Measurements from ENCODE around the gene CEACAM19. TPM values are rescaled to one million over a fixed set of nuclear protein-coding genes. Genes with fewer than 3 reads are reported as not detected.
A peak's percentile ranks its signal among the peaks of the same experiment; 100 is the strongest.

The CEACAM19 gene
- total RNA-seq, 2 experiments from 2014 or later: not detected

- intact Hi-C loops (cut with micrococcal nuclease; ENCODE audit: unreplicated experiment): no loop called here
- H3K9me2 ChIP-seq (ENCODE audit: insufficient read depth, low read length): no peaks in the 10 kb centered on the region
- H3K36me3 ChIP-seq (ENCODE audit: insufficient read depth, low read length): no peaks in the 10 kb centered on the region
- peaks cover 50% of the 10 kb centered on the region for H3K4me1 ChIP-seq (ENCODE audit: insufficient read depth, low read length, poor library complexity, severe bottlenecking)
- no TSS peak for BruUV-seq (replicated peaks)
- TF ChIP-seq EZH2phosphoT487 (IDR thresholded peaks at IDR 0.05; ENCODE audit: borderline replicate concordance, low read depth, low read length) (no peak), CTCF (conservative IDR thresholded peaks at IDR 0.05; ENCODE audit: low read length) (no peak)
- no peaks in the 10 kb centered on the region for H4K20me1 ChIP-seq (ENCODE audit: insufficient read depth, low read length)
- ChIA-PET POLR2A (no interaction called here), CTCF (ENCODE audit: unreplicated experiment) (no interaction called here)
- no peak overlapping the region for H3K4me3 ChIP-seq (ENCODE audit: low read depth, low read length, poor library complexity, severe bottlenecking)
- H3K79me2 ChIP-seq (ENCODE audit: insufficient read depth, low read depth, low read length): no peaks in the 10 kb centered on the region
- no peak overlapping the region for H2AFZ ChIP-seq (ENCODE audit: low read length)
- no peak overlapping the region for H3K27ac ChIP-seq (ENCODE audit: low read depth, low read length, poor library complexity, severe bottlenecking)
- DNase-seq (ENCODE audit: low spot score): no peak
- H3K4me2 ChIP-seq (ENCODE audit: low read length): no peak overlapping the region
- H3K9me3 ChIP-seq (ENCODE audit: low read length): no peaks in the 10 kb centered on the region
These were observed 54.4 kb downstream of the CEACAM19 start for GRCh38 chr19:44725684-44726083.

GRCh38 chr19:44726465-44726864 lies 55.2 kb downstream of the CEACAM19 start:
- TF ChIP-seq EZH2phosphoT487 (IDR thresholded peaks at IDR 0.05; ENCODE audit: borderline replicate concordance, low read depth, low read length) (no peak), CTCF (conservative IDR thresholded peaks at IDR 0.05; ENCODE audit: low read length) (no peak)
- no peaks in the 10 kb centered on the region for H3K9me2 ChIP-seq (ENCODE audit: insufficient read depth, low read length)
- POLR2A ChIA-PET: no interaction called here
- H2AFZ ChIP-seq (ENCODE audit: low read length): no peak overlapping the region
- H3K36me3 ChIP-seq (ENCODE audit: insufficient read depth, low read length): no peaks in the 10 kb centered on the region
- H4K20me1 ChIP-seq (ENCODE audit: insufficient read depth, low read length): no peaks in the 10 kb centered on the region
- CTCF ChIA-PET (ENCODE audit: unreplicated experiment): no interaction called here
- intact Hi-C loops (cut with micrococcal nuclease; ENCODE audit: unreplicated experiment): no loop called here
- peaks cover 42% of the 10 kb centered on the region for H3K4me1 ChIP-seq (ENCODE audit: insufficient read depth, low read length, poor library complexity, severe bottlenecking)
- DNase-seq (ENCODE audit: low spot score): no peak
- no TSS peak for BruUV-seq (replicated peaks)
- no peaks in the 10 kb centered on the region for H3K9me3 ChIP-seq (ENCODE audit: low read length)
- H3K4me2 ChIP-seq (ENCODE audit: low read length): no peak overlapping the region
- no peak overlapping the region for H3K27ac ChIP-seq (ENCODE audit: low read depth, low read length, poor library complexity, severe bottlenecking)
- H3K79me2 ChIP-seq (ENCODE audit: insufficient read depth, low read depth, low read length): no peaks in the 10 kb centered on the region
- no peak overlapping the region for H3K4me3 ChIP-seq (ENCODE audit: low read depth, low read length, poor library complexity, severe bottlenecking)

- TF ChIP-seq CTCF (conservative IDR thresholded peaks at IDR 0.05; ENCODE audit: low read length) (no peak), EZH2phosphoT487 (IDR thresholded peaks at IDR 0.05; ENCODE audit: borderline replicate concordance, low read depth, low read length) (no peak)
- Histone ChIP-seq H3K9me3 (ENCODE audit: low read length) (no peaks in the 10 kb centered on the region), H3K4me2 (ENCODE audit: low read length) (no peak overlapping the region), H3K4me3 (ENCODE audit: low read depth, low read length, poor library complexity, severe bottlenecking) (no peak overlapping the region), H2AFZ (ENCODE audit: low read length) (peak overlapping the region; percentile 52; the same call in 1 of the 2 replicates), H3K36me3 (ENCODE audit: insufficient read depth, low read length) (no peaks in the 10 kb centered on the region), H3K4me1 (ENCODE audit: insufficient read depth, low read length, poor library complexity, severe bottlenecking) (peaks cover 29% of the 10 kb centered on the region), H4K20me1 (ENCODE audit: insufficient read depth, low read length) (no peaks in the 10 kb centered on the region), H3K79me2 (ENCODE audit: insufficient read depth, low read depth, low read length) (no peaks in the 10 kb centered on the region), H3K9me2 (ENCODE audit: insufficient read depth, low read length) (no peaks in the 10 kb centered on the region), H3K27ac (ENCODE audit: low read depth, low read length, poor library complexity, severe bottlenecking) (no peak overlapping the region)
- CTCF ChIA-PET (ENCODE audit: unreplicated experiment): interaction anchor here (1.1 kb wide), 1 partner anchor 43 kb away, joined by 3 read pairs; no protein-coding TSS in a partner anchor
- POLR2A ChIA-PET: no interaction called here
- intact Hi-C loops (cut with micrococcal nuclease; ENCODE audit: unreplicated experiment): no loop called here
- DNase-seq (ENCODE audit: low spot score): no peak
- no TSS peak for BruUV-seq (replicated peaks)
These were observed 56.9 kb downstream of the CEACAM19 start for GRCh38 chr19:44728178-44728577.
